H7 (cell line): Measurements from ENCODE around the gene P2RY6. TPM values are rescaled to one million over a fixed set of nuclear protein-coding genes. Genes with fewer than 3 reads are reported as not detected.

Experiments
- DNase-seq: peaks from one replicate; pipeline ENCODE4 v3.0.0; 2012
- H3K27me3 ChIP-seq: 2 replicates; pipeline ENCODE4 v1.6.0; 2011; ENCODE audit warnings: mild to moderate bottlenecking, low read length; ENCODE audit not compliant: control insufficient read depth, insufficient read depth
- H3K36me3 ChIP-seq: replicated peaks from 2 replicates; pipeline ENCODE4 v1.5.1; 2011; ENCODE audit warnings: low read length; ENCODE audit not compliant: control insufficient read depth, insufficient read depth
- H3K4me3 ChIP-seq: 2 replicates; pipeline ENCODE4 v1.5.1; 2011; ENCODE audit warnings: low read depth, mild to moderate bottlenecking, control low read depth, low read length, moderate library complexity; ENCODE audit not compliant: insufficient read depth
- total RNA-seq: library from RNA; depleted of rRNA; stranded (reverse); fragments of >200 nt; shearing (Covaris generic); gene quantifications from 2 replicates; pipeline ENCODE4 v1.2.3, GENCODE V29; 2014

Gene P2RY6
- total RNA-seq, 1 experiment from 2014 or later = 0.66 TPM

DNA sequence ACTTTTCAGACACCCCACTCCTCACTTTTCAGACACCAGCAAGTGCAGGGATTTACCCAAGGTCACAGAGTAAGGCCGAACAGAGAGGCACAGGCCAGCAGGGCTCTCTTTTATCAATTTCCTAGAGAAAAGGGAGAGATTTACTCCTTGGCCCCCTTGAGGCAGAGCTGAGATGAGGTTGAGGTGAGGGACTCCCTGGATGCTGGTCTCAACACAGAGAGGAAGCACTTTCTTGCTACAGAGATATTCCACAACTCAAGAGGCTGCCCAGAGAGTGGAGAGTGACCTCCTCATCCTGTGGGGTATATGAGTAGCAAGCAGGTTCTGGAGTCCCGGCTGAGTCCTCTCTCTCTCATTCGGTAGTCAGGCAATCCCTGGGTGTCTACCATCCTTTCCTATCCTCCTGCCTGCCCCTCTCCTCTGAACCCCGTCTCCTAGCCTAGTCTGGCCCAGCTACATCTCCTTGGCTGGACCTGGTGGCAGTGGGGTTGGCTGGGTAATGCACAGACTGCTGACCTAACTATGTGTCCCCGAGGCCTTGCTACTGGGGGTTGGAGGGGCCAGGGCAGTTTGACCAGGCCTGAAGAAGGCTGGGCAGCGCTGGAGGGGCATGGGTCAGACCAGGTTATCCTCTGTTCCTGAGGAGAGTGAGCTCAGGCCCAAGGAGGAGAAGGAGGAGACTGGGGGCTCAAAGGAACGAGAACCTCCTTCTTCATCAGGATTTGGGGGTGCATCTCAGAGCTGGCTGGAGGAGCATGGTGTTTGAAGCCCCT lies 34.1 kb downstream of the P2RY6 start:
- no peaks in the 10 kb centered on the region; the same call in 1 of the 2 replicates for H3K36me3 ChIP-seq
- peaks cover 26% of the 10 kb centered on the region for H3K27me3 ChIP-seq
- peak; percentile 67 for DNase-seq
- no peak overlapping the region for H3K4me3 ChIP-seq

DNA sequence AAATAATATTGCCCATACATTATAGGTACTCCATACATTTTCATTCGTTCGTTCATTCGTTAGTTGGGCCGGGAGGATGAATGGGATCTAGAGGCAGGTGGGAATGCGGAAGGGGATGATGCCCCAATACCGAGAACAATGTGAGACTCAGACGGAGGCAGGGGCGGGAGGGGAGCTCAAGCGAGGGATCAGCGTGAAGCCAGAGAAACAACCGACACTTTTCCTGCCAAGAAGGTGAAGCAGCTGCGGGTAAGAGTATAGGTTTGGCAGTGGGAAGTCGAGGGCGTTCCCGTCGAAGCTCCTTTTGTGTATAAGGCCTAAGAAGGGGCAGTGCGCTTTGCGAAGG lies 34.8 kb downstream of the P2RY6 start:
- DNase-seq = peak; percentile 79
- peaks cover 2% of the 10 kb centered on the region; the same call in 1 of the 2 replicates for H3K36me3 ChIP-seq
- H3K27me3 ChIP-seq = peaks cover 26% of the 10 kb centered on the region
- peak overlapping the region; percentile 45 for H3K4me3 ChIP-seq

DNA sequence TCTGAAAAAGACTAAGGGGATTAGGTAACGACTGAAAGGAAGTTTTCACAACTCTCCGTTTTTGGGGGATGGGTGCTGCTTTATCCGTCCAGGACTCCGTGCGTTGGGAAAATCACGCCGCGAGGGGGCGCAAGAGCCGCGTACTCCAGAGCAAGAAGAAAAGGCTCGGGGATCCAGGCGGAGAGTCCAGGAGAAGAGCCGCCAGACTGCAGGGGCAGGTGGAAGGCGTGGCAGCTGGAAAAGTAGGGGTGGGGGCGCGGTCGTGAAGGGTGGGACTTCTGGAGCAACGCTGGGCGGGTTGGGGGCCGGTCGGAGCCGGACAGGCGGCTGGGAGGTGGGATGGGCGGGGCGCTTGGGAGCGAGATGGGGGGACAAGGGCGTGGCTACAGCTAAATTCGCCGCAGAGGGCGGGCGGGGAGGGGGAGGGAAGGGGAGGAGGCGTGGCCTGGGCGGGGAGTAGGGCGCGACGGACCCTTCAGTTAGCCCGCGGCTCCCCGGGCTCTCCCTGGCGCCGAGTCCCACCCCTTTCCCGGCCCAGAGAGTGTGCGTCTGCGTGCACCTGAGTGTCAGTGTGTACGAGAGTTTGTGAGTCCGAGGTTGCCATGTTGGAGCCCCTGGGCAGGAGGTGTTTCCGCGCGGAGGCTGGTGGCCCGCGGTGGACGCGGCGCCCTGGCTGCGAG lies 35.3 kb downstream of the P2RY6 start:
- Histone ChIP-seq H3K4me3 (peak overlapping the region; percentile 82), H3K36me3 (peaks cover 2% of the 10 kb centered on the region; the same call in 1 of the 2 replicates), H3K27me3 (peaks cover 26% of the 10 kb centered on the region)
- DNase-seq = peak; percentile 99

DNA sequence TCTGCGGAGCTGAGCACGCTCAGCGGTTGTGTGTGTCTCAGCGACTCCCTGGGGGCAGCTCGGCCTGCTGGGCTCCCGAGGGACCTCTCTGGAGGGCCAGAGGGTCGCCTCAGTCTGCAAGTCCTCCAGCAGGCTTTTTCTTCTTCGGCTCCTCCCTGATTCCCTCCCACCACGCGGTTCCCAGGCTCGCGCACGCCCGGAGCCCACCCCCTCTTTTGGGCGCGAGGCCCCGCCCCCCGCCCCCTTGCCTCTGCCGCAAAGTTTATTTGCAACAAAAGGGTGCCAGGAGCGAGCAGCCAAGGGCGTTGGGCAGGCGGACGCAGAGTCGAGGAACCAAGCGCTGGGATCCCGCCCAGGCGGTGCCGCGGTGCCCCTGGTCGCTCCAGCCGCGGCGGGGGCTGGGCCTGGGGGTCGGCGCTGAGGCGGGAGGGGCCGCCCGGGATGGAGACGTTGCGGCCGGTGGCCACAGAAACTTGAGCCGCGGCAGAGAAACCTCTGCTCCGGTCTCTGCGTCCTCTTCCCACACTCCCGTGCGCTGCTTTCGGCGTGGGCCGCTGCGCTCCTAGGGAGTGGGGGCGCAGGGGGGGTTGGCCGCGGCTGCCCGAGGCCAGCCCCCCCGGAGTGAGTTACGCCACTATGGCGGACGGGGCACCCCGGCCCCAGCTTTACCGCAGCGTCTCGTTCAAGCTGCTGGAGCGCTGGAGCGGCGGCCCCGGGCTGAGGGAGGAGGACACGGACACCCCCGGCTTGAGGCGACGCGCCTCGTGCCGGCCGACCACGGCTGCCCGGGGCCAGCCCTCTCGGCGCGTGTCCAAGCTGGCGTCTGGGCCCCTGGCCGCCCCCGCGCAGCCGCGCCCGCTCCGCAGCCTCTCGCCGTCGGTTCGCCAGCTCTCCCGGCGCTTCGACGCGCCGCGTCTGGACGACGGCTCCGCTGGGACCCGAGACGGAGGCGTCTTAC lies 36.1 kb downstream of the P2RY6 start, which contains the start of gene ARHGEF17:
TSS of gene ARHGEF17 (plus strand) at position 274 of the 958 bp plus-strand sequence. CDS start at position 637, 363 bp downstream.
- DNase-seq = peak; percentile 95
- peaks cover 2% of the 10 kb centered on the region; the same call in 1 of the 2 replicates for H3K36me3 ChIP-seq
- peaks cover 26% of the 10 kb centered on the region for H3K27me3 ChIP-seq
- peak within 1 kb of the TSS; percentile 82 for H3K4me3 ChIP-seq

DNA sequence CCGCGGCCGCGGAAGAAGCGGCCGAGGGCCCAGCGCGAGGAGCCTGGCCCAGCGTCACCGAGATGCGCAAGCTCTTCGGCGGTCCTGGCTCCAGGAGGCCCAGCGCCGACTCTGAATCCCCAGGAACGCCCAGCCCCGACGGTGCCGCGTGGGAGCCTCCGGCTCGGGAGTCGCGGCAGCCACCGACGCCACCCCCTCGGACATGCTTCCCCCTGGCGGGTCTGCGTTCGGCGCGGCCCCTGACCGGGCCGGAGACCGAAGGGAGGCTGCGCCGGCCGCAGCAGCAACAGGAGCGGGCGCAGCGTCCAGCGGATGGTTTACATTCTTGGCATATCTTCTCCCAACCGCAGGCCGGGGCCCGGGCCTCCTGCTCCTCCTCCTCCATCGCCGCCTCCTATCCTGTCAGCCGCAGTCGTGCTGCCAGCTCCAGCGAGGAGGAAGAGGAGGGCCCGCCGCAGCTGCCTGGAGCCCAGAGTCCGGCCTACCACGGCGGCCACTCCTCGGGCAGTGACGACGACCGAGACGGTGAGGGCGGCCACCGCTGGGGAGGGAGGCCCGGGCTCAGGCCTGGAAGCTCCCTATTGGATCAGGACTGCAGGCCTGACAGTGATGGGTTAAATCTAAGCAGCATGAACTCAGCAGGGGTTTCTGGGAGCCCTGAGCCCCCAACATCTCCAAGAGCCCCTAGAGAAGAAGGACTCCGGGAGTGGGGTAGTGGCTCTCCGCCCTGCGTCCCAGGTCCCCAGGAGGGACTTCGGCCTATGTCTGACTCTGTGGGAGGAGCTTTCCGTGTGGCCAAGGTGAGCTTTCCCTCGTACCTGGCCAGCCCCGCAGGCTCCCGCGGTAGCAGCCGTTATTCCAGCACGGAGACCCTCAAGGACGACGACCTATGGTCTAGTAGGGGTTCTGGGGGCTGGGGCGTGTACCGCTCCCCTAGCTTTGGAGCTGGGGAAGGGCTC lies 37.1 kb downstream of the P2RY6 start:
- peaks cover 2% of the 10 kb centered on the region; the same call in 1 of the 2 replicates for H3K36me3 ChIP-seq
- peak overlapping the region; percentile 82 for H3K4me3 ChIP-seq
- peak; percentile 95 for DNase-seq
- H3K27me3 ChIP-seq = peaks cover 26% of the 10 kb centered on the region

DNA sequence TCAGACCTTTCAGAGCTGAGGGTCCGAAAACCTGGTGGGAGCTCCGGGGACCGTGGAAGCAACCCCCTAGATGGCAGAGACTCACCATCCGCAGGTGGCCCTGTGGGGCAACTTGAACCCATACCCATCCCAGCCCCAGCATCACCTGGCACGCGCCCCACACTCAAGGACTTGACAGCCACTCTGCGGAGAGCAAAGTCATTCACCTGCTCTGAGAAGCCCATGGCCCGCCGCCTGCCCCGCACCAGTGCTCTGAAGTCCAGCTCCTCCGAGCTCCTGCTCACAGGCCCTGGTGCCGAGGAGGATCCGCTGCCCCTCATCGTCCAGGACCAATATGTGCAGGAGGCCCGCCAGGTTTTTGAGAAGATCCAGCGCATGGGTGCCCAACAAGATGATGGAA lies 37.9 kb downstream of the P2RY6 start:
- DNase-seq = no peak
- no peak overlapping the region for H3K4me3 ChIP-seq
- H3K27me3 ChIP-seq = peaks cover 26% of the 10 kb centered on the region
- H3K36me3 ChIP-seq = peaks cover 2% of the 10 kb centered on the region; the same call in 1 of the 2 replicates

DNA sequence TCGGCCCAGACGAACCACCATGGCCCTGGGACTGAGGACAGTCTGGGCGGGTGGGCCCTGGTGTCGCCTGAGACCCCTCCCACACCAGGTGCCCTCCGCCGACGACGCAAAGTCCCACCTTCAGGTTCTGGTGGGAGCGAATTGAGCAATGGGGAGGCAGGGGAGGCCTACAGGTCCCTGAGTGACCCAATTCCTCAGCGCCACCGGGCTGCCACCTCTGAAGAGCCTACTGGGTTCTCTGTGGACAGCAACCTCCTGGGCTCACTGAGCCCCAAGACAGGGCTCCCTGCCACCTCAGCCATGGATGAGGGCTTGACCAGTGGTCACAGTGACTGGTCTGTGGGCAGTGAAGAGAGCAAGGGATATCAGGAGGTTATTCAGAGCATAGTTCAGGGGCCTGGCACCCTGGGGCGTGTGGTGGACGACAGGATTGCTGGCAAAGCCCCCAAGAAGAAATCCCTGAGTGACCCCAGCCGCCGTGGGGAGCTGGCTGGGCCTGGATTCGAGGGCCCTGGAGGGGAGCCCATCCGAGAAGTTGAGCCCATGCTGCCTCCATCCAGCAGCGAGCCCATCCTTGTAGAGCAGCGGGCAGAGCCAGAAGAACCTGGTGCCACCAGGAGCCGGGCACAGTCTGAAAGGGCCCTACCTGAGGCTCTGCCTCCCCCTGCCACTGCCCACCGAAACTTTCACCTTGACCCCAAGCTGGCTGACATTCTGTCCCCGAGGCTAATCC lies 38.7 kb downstream of the P2RY6 start:
- DNase-seq = no peak
- Histone ChIP-seq H3K27me3 (peaks cover 26% of the 10 kb centered on the region), H3K4me3 (no peak overlapping the region), H3K36me3 (peaks cover 2% of the 10 kb centered on the region; the same call in 1 of the 2 replicates)

DNA sequence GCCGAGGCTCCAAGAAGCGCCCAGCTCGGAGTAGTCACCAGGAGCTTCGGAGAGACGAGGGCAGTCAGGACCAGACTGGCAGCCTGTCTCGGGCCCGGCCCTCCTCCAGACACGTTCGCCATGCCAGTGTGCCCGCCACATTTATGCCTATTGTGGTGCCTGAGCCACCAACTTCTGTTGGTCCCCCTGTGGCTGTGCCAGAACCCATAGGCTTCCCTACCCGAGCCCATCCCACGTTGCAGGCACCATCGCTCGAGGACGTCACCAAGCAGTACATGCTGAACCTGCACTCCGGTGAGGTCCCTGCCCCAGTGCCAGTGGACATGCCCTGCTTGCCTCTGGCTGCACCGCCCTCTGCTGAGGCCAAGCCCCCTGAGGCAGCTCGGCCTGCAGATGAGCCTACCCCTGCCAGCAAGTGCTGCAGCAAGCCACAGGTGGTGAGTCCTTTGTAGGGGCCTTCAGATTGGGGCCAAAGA lies 39.3 kb downstream of the P2RY6 start:
- H3K36me3 ChIP-seq = peaks cover 2% of the 10 kb centered on the region; the same call in 1 of the 2 replicates
- H3K27me3 ChIP-seq = peaks cover 23% of the 10 kb centered on the region
- no peak for DNase-seq
- H3K4me3 ChIP-seq = no peak overlapping the region

DNA sequence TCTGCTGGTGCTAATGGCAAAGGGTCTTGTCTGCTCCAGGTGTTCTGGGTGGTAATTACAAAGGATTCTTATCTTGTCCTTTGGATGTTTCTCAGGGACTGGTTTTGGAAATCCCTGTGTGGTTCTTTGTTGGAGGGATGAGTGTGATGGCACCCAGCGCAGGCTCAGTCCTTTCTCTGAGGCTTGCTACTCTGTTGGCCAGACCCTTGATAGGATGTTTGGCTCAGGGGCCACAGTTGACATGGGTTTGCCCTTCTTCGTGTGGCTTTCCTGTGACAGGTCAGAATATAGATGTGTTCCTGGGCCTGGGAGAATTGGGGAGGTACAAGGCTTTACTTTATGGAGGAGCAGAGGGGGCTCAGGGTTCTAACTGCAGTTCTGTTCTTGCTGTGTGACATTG lies 39.9 kb downstream of the P2RY6 start:
- no peak for DNase-seq
- H3K4me3 ChIP-seq = no peak overlapping the region
- H3K36me3 ChIP-seq = peaks cover 2% of the 10 kb centered on the region; the same call in 1 of the 2 replicates
- H3K27me3 ChIP-seq = peaks cover 22% of the 10 kb centered on the region

DNA sequence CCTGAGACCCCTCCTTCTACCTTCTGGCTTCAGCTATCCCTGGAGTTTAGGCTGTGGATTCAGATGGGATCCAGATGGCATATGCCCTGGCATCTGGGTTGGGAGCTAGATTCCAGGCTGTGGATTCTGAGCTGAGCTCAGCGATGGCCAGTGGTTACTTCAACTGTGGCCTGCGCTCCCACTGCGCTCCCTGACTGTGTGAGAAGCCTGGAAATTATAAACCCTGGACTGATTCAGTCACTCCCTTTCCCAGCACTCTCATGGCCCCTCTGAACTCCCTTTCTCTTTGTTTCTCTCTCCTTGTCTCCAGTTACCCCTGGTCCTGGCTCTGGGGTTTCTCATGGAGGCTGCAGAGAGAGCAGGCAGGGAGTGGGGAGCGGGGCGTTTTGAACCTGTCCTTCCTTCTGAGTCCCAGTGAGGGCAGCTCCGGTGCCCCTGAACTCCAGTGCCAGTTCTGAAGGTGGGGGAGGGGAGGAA lies 40.8 kb downstream of the P2RY6 start:
- Histone ChIP-seq H3K27me3 (peaks cover 22% of the 10 kb centered on the region), H3K36me3 (peaks cover 2% of the 10 kb centered on the region; the same call in 1 of the 2 replicates), H3K4me3 (no peak overlapping the region)
- peak; percentile 45 for DNase-seq

DNA sequence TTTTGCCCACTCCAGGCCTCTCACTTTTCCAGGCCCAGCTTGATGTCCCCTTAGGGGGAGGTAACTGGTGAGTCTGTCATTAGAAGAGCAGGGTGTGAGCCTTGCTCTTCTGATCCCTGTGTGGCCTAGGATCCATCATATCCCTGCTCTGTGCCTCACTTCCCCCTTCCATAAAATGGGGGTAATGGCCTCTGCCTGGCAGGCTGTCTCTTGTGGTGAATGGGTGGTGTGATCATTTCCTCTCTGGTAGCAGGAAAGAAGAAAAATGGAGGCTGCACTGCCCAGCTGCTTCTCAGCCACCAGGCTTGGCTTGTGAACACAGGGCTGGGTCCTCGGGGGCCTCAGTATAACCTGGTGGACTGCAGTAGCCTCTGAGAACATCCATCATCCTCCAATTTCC lies 41.5 kb downstream of the P2RY6 start:
- Histone ChIP-seq H3K27me3 (peaks cover 18% of the 10 kb centered on the region), H3K36me3 (peaks cover 2% of the 10 kb centered on the region; the same call in 1 of the 2 replicates), H3K4me3 (no peak overlapping the region)
- no peak for DNase-seq

DNA sequence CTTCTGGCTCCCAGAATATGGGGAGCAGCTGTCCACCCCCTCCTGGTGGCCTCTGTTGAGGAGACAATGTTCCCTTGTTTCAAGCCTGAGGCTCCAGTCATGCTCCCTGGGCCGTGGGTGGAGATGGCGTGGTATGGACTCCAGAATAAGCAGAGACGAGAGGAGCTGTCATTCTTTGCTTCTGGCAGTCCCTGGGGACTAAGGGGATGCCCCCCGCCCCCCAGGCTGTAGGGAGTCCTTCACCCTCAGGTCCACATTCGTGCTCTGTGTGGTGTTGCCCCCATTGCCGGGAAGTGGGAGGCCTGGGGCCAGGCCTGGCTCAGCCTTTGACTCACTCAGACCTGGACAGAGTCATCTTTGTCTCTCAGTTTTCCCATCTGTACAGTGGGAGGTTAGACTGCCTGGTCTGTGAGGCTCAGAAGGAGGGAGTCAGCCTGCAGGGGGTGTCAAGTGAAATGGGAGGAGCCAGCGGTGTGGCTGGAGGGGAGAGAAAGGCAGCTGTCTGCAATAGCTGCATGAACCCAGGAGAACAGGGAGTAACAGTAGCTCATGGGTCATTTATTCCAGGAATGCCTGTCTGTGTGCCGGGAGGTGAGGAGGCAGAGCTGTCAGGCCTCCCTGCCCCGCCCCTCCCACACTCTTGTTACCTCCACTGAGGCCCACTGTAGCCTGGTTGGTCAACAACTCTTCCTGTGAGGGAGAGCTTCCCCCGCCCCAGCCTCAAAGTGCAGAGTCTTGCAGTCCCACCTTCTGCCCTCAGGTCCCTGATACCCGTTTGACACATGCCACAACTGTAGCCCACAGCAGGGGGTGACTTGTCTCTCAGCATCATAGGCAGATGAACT lies 42.2 kb downstream of the P2RY6 start:
- Histone ChIP-seq H3K36me3 (peaks cover 2% of the 10 kb centered on the region; the same call in 1 of the 2 replicates), H3K4me3 (no peak overlapping the region), H3K27me3 (peaks cover 13% of the 10 kb centered on the region)
- peak; percentile 70 for DNase-seq
